Gastroesophageal sphincter (tissue), 3 donors: ENCODE data around the gene COL12A1.

Experiments
- CTCF ChIP-seq, 4 experiments: fragments of 200-600 bp in 2 of 4; fragments of 450-650 bp in 2 of 4; sonication (generic) in 1 of 4; IDR thresholded peaks; one replicate each; pipeline ENCODE4 v1.5.1; 2017 to 2019; ENCODE audit warnings: antibody characterized with exemption in 4 of 4, mild to moderate bottlenecking in 2 of 4, moderate library complexity in 2 of 4
- POLR2AphosphoS5 ChIP-seq: sonication (generic); formaldehyde crosslinking; IDR thresholded peaks from one replicate; pipeline ENCODE4 v1.6.1; 2017; ENCODE audit warnings: antibody characterized with exemption

- TF ChIP-seq POLR2AphosphoS5 (no peak), CTCF (IDR thresholded peaks at IDR 0.05) (no peak)
Measured at GRCh38 chr6:75142721-75143120, 63.1 kb downstream of the COL12A1 start.
